GM18519 (cell line): ENCODE data around the gene ICAM5.

Source experiments
- ATAC-seq: cut with Tn5 transposase; IDR thresholded peaks from one replicate; pipeline ENCODE4 v1.9.1; 2021; ENCODE audit warnings: mild to moderate bottlenecking, moderate library complexity; ENCODE audit not compliant: unreplicated experiment, low FRiP score

The ICAM5 gene

DNA sequence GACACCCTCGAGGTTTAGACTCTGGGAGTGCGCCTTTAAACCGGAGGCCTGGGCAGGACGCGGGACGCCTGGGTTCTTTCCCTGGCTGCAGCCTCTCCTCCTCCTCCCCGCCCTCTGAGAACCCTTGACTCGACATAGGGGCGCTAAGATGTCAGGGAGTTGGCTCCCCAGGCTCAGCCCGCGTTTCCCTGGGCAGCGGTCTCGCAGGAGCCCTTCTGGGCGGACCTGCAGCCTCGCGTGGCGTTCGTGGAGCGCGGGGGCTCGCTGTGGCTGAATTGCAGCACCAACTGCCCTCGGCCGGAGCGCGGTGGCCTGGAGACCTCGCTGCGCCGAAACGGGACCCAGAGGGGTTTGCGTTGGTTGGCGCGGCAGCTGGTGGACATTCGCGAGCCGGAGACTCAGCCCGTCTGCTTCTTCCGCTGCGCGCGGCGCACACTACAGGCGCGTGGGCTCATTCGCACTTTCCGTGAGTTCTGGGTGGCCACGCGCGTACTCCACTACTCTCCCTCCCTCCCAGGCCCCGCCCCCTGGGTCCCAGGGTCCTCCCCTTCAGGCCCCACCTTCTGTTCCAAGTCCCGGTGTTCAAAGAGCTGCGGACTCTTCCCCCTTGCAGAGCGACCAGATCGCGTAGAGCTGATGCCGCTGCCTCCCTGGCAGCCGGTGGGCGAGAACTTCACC, 1.3 kb downstream of the ICAM5 start:
- ATAC-seq = no peak

DNA sequence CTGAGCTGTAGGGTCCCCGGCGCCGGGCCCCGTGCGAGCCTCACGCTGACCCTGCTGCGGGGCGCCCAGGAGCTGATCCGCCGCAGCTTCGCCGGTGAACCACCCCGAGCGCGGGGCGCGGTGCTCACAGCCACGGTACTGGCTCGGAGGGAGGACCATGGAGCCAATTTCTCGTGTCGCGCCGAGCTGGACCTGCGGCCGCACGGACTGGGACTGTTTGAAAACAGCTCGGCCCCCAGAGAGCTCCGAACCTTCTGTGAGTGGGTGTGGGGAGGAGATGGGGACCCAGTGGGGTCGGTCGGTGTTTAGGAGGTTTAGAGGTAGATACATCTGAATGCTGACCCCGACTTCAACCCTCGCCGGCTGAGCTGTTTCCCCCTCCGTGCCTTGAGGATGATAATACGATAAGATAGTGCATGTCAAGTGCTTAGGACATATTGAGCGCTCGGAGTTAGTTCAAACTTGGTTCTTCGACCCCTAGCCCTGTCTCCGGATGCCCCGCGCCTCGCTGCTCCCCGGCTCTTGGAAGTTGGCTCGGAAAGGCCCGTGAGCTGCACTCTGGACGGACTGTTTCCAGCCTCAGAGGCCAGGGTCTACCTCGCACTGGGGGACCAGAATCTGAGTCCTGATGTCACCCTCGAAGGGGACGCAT, 1.9 kb downstream of the ICAM5 start:
- ATAC-seq = no peak

DNA sequence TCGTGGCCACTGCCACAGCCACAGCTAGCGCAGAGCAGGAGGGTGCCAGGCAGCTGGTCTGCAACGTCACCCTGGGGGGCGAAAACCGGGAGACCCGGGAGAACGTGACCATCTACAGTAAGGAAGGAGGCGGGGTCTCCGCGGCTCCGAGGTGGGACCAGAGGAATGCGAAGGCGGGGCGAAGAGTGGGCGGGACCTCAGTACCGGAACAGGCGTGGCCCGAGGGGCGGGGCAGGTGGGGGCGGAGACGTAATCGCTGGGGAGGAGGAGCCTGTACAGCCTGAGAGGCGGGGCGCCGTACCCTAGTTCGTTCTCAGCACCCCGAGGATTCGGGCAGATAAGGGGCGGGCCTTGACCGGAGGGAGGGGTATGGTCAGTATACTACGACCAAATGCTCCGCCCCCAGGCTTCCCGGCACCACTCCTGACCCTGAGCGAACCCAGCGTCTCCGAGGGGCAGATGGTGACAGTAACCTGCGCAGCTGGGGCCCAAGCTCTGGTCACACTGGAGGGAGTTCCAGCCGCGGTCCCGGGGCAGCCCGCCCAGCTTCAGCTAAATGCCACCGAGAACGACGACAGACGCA, 2.5 kb downstream of the ICAM5 start:
- ATAC-seq = no peak

DNA sequence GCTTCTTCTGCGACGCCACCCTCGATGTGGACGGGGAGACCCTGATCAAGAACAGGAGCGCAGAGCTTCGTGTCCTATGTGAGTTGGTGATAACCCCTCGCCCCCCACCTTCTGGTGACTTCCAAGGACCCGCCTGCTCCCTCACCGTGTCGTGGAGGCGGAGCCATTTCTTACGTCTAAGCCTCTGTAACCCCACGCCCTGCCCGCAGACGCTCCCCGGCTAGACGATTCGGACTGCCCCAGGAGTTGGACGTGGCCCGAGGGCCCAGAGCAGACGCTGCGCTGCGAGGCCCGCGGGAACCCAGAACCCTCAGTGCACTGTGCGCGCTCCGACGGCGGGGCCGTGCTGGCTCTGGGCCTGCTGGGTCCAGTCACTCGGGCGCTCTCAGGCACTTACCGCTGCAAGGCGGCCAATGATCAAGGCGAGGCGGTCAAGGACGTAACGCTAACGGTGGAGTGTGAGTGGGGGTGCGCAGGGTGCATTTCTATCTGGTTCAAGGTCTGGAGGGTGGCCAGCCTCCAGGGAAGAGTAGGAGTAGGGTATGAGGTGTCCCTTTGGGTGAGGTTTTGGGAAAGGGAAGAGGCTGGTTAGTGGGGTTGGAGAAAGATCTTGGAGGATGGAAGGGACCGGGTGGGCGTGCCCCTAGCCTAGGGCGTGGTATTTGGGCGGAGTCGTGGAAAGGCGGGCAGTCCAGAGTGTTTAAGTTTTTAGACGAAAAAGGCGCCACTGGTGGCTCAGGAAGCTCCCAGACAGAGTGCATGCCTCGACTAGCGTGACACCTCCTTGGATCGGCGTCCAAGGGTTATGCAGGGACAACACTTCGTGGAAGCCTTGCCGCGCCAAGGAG, 3.3 kb downstream of the ICAM5 start:
- ATAC-seq = no peak

DNA sequence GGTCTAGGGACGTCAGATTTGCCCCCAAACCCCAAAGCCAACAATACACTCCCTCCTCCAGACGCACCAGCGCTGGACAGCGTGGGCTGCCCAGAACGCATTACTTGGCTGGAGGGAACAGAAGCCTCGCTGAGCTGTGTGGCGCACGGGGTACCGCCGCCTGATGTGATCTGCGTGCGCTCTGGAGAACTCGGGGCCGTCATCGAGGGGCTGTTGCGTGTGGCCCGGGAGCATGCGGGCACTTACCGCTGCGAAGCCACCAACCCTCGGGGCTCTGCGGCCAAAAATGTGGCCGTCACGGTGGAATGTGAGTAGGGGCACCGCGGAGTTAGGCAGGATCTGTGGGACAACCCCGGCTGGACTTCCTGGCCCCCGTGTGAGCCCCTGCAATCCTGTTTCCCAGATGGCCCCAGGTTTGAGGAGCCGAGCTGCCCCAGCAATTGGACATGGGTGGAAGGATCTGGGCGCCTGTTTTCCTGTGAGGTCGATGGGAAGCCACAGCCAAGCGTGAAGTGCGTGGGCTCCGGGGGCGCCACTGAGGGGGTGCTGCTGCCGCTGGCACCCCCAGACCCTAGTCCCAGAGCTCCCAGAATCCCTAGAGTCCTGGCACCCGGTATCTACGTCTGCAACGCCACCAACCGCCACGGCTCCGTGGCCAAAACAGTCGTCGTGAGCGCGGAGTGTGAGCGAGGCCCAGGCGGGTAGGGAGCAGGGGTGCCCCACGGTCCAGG, 4.0 kb downstream of the ICAM5 start:
- ATAC-seq = no peak

DNA sequence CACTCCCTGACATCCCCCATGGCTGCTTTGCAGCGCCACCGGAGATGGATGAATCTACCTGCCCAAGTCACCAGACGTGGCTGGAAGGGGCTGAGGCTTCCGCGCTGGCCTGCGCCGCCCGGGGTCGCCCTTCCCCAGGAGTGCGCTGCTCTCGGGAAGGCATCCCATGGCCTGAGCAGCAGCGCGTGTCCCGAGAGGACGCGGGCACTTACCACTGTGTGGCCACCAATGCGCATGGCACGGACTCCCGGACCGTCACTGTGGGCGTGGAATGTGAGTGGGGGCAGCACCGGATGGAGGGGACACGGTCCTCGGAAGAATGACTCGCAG, 4.6 kb downstream of the ICAM5 start:
- ATAC-seq = no peak

DNA sequence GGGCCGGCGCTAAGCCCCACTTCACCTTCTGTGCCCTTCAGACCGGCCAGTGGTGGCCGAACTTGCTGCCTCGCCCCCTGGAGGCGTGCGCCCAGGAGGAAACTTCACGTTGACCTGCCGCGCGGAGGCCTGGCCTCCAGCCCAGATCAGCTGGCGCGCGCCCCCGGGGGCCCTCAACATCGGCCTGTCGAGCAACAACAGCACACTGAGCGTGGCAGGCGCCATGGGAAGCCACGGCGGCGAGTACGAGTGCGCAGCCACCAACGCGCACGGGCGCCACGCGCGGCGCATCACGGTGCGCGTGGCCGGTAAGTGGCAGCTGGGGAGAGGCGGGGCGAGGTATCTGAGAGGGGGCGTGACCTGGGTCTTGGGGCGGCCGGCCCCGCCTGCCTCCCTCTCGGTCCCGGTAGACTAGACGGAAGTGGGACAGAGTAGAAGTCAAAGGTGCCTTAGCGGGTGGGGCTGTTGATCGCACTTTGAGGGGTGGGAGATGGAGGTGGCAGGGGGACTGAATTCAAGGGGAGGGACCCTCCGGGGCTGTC, 5.6 kb downstream of the ICAM5 start:
- ATAC-seq = no peak

DNA sequence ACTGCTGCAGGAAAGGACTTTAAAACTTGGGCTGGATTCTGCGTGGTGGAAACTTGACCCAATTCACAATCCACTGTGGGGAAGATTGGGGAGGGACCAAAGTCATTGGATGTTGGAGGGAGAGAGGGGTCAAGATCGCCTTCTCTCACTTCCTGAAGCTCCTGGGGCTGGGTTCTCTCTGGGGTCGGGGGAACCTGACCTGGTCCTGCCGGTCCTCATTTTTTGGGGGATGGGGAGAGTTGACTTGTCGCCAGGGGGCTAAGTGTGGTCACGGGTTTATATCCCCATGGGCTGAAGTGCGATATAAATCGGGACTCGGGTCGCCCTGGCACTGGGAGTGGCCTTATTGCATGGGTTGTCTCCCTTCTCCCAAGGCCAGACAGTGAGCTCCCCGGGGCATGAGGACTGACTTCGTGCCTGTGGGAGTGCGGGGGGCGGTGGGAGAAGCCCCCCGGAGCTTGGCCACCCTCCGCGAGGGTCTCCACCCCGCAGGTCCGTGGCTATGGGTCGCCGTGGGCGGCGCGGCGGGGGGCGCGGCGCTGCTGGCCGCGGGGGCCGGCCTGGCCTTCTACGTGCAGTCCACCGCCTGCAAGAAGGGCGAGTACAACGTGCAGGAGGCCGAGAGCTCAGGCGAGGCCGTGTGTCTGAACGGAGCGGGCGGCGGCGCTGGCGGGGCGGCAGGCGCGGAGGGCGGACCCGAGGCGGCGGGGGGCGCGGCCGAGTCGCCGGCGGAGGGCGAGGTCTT, 6.3 kb downstream of the ICAM5 start:
- no peak for ATAC-seq

DNA sequence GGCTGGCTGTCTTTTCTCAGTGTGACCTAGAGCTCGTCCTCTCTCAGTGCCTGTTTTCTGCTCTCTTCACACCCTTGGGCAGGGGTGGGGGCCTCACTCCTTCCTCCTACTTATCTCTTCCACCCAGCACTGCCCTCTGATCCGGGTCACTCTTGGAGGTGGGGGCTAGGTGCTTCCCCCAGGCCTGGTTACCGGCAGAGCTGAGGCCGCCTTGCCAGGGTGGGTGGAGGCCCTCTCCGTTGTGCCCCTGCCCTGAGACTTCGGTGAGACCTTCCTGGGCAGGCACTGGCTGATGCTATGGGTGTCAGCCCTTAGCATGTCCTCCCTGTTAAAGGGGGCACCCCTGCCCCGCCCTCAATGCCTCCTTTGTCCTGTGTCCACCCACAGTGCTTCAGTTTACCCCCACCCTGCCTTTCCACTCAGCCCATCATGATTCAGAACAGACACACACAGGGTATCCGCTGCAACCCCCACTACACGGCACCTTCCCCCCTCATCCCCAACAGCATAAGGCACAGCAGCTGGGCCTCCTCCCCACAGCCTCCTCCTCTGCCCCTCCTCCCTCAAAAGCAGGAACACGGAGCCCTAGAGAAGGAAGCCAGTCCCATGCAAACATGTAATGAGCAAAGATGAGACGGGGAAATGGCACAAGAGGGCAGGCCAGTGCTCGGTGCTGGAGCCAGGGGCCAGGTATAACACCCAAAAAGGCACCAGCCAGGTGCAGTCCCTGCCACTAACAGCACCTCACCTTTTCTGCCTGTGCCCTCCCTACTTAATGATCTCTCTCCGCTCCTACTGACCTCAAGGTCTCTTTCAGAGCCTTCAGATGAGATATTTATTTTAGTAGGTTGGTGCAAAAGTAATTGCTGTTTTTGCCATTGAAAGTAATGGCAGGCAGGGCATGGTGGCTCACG, 10.1 kb downstream of the ICAM5 start:
- ATAC-seq = no peak

DNA sequence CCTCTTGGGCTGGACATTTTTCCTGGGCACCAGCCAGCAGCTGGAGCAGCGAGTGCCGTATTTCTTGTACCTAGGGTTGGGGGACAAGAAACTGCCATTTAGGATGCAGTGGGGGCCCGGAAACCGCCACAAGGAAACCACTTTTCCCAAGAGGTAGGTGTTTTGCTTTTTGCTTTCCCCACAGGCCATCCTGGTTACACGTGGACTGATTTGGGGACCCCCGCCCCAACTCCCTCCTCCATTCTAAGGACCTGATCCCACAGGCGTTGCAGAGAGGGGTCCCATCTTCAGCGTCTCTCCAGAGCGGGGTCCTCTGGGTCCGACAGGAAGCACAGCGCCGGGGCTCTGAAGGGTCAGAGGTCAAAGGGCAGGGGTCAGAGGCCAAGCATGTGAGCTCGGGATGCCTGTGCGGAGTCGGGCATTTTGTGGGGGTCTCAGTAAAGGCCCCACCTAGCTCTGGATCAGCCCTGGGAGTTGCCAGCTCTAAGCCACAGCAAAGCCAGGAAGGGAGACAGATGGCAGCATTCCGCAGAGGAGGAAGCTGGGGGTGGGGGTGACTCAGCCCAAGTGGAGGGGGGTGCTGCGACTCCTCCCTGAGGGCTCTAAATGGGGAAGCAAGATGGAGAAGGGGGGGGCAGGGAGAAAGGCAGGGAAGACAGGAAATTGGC, 15.5 kb downstream of the ICAM5 start:
- ATAC-seq = no peak

DNA sequence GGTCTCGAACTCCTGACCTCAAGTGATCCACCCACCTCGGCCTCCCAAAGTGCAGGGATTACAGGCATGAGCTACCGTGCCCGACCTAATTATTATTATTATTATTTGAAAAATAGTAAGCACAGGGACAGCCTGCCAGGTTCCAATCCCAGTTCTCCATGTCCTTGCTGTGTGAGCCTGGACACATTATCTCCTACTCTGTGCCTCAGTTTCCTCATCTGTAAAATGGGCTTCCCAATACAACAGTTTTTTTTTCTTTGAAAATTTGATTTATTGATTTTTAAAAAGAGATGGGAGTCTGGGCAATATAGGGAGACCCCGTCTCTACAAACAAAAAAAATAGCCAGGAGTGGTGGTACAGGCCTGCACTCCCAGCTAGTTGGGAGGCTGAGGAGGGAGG, 16.6 kb downstream of the ICAM5 start:
- no peak for ATAC-seq

DNA sequence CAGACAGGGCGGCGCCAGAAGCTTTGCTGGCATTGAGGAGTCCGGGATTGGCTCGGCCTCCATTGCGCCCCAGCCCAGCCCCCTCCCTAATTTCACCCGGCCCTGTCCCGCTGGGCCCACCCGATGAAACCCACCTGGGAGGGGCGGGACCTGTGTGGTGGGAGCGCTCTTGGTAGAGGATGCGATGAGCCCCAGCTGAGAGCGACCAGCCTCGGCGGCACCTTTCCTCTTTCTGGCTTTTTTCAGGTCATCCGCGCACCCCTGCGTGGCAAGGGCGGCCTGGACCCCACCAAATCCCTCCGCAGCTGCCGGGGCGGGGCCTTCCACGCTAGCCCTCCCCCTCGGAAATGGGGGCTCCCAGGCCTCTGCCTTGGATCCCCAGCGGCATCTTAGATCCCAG, 19.7 kb downstream of the ICAM5 start, which contains the start of gene ZGLP1:
TSS of gene ZGLP1 (minus strand) at position 393 of the 400 bp plus-strand sequence.
- ATAC-seq = no peak

DNA sequence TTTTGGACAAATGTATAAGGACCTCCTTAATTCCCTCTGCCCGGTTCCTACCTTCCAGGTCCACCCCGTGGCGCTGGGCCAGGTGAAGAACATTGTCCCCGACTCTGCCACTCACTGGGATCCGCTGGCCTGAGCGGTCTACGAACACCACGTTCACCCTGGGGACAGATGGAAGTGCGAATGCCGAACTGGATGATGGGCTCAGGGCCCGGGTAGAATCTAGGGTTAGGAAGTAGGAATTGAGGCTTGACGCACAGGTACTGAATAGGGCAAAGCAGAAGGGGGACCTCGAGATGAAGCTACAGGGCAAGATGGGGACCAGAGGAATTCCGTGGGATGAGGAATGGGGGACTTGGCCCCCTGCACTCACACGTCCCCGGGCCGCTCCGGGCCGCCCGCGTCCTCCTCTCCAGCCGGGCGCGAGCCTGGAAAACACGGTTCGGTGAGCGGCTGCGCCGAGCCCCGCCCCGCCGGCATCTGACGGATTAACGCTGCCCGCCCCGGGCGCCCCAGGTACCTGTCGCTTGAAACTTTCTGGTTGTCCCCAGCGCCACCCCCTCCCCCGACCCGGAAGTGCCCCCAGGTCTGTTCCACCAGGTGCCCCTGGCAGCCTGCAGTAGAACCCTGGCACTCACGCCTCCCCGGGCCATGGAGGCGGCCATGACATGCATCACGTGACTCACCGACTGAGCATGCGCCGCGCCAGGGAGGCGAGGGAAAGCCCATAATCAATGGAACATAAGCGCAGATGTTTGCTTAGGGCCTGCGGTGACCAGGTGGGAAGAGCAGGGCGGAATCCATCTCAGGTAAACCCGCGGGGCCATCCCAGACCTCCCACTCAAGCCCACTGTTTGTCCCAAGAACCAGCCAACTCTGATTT, 25.8 kb downstream of the ICAM5 start, which contains the start of gene FDX2:
TSS of gene FDX2 (minus strand) at position 681 of the 880 bp plus-strand sequence. CDS start at position 662, 19 bp downstream.
- no peak for ATAC-seq

DNA sequence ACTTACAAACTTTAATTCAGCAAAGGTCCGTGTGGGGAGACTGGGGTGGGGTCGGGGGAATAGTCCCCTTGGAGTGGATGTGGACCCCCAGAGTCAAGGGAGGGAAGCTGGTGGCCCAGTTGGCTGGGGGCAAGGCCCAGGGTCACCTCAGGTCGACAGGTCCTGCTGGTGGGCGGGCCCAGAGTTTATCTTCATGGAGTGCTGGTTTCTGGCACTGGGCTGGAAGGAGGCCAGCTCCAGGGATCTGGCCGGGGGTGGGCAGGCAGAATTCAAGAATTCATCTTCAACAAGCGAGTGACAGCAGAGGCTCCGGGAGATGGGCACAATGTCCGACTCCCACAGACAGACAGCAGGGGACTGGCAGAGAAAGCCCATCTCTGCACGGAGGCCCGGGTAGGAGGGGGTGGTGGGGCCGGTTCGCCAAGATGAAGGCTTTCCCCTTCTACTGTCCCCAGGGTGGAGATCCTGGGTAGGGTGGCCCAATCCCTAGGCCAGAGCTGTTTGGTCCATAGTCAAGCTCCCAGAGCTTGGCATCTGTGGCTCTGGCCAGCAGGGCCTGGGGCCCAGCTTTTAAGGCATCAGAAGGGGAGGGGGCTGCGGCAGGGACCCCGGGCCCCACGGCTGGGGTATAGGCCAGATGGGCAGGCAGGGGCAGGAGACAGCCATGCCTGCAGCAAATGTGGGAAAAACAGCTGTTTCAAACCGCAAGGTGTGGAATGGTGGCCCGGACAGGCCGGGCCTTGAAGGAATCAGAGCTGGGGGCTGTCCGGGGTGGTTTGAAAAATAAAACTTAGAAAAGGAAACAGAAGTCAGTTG, 26.7 kb downstream of the ICAM5 start:
- no peak for ATAC-seq

DNA sequence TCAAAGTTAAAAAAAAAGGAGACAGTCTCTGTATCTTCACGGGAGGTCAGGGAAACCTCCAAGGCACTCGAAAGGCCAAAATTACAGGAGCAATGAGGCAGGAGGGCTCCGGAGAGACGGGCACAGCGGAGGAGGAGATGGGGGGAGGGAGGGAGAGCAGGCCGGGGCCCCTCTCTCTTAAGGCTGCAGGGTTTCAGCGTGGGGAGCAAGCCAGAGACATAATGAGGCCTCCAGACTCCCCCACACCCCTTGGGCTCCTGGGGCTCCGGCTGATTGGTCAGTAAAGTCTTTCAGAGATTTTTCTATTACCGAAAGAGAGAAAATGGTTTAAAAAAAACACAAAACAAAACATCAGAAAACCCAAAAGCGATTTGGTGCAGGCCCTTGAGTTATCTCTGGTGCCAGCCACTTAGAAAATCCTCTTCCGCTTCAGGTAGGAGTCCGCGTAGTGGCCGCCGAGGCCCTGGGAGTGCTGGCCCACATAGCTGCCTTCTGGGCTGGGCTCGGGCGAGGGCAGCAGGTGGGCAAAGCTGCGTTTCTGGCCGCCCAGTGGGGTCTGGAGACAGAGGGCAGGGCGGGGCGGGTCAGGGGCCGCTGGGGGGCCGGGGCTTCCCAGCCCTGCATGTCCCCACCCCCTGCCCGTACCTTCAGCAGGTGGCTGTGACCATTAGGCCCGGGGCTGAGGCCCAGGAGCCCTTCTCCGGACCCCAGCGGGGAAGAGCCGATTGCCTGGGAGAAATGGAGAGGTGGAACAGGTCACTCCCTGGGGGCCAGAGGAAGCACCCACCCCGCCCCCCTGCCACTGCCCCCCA, 27.5 kb downstream of the ICAM5 start:
- ATAC-seq = no peak
